Activated T-cell treated with anti-CD3 and anti-CD28 coated beads, Interleukin-2, amount 50 U/mL, for 1 hour (primary cell): ENCODE measurements around the gene CCDC120.

ENCODE experiments used
- DNase-seq: peaks from one replicate; pipeline ENCODE4 v3.0.0-alpha.2; 2020

Gene CCDC120

GRCh38 chrX:49106296-49106695 is 47.5 kb downstream of the CCDC120 start:
- DNase-seq, result no peak

GRCh38 chrX:49106930-49107329 is 48.1 kb downstream of the CCDC120 start:
- no peak for DNase-seq

GRCh38 chrX:49108641-49109040 is 49.8 kb downstream of the CCDC120 start:
- DNase-seq, result no peak

GRCh38 chrX:49110417-49110816 is 51.6 kb downstream of the CCDC120 start:
- DNase-seq, result no peak

GRCh38 chrX:49111791-49112190 is 53.0 kb downstream of the CCDC120 start:
- no peak for DNase-seq

- DNase-seq, result no peak
Observed at GRCh38 chrX:49116076-49116475, 57.3 kb downstream of the CCDC120 start.

- no peak for DNase-seq
Observed at GRCh38 chrX:49116716-49117115, 57.9 kb downstream of the CCDC120 start.

GRCh38 chrX:49117581-49117980 is 58.8 kb downstream of the CCDC120 start:
- DNase-seq, result no peak
